Suprapubic skin (tissue), 4 donors: Measurements from ENCODE around the gene CRNN.

Experiments used
- POLR2A ChIP-seq, 2 donors: fragments of 450-650 bp; IDR thresholded peaks; one replicate each; pipeline ENCODE4 v1.6.1; 2017; ENCODE audit warnings: antibody characterized with exemption in 2 of 2, mild to moderate bottlenecking in 2 of 2, moderate library complexity in 2 of 2
- POLR2AphosphoS5 ChIP-seq, 3 donors: sonication (generic); formaldehyde crosslinking; IDR thresholded peaks; one replicate each; pipeline ENCODE4 v1.6.1; 2017; ENCODE audit warnings: antibody characterized with exemption in 3 of 3
- TF ChIP-seq, protein P1 (sequence below), 2 donors: fragments of 200-600 bp in 1 of 2; fragments of 450-650 bp in 1 of 2; sonication (generic) in 1 of 2; IDR thresholded peaks; one replicate each; pipeline ENCODE4 v1.5.1; 2016 to 2019; ENCODE audit warnings: antibody characterized with exemption in 2 of 2, mild to moderate bottlenecking in 1 of 2, moderate library complexity in 1 of 2

DNA sequence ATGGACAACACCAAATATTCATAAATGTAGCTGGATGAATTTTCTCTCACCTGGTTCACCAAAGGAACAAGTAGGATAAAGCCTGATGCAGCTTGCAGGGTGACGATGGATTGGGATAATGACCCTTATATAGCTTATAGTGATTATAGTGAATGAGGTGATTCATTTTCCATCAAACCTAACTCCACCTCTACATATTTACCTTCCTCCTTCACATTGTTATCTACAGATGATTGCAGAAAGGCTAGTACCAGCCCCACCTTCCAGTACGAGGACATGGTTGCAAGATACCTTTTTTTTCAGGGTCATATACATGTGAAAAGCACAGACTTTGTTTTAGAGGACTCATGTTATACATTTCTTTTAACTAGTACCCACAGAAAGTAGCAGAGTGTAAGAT is 54.2 kb downstream of the CRNN start, which contains the start of gene FLG2:
- TF ChIP-seq POLR2A (IDR thresholded peaks at IDR 0.05) (no peak), POLR2AphosphoS5 (IDR thresholded peaks at IDR 0.05) (no peak)
- TF ChIP-seq, protein P1, sequence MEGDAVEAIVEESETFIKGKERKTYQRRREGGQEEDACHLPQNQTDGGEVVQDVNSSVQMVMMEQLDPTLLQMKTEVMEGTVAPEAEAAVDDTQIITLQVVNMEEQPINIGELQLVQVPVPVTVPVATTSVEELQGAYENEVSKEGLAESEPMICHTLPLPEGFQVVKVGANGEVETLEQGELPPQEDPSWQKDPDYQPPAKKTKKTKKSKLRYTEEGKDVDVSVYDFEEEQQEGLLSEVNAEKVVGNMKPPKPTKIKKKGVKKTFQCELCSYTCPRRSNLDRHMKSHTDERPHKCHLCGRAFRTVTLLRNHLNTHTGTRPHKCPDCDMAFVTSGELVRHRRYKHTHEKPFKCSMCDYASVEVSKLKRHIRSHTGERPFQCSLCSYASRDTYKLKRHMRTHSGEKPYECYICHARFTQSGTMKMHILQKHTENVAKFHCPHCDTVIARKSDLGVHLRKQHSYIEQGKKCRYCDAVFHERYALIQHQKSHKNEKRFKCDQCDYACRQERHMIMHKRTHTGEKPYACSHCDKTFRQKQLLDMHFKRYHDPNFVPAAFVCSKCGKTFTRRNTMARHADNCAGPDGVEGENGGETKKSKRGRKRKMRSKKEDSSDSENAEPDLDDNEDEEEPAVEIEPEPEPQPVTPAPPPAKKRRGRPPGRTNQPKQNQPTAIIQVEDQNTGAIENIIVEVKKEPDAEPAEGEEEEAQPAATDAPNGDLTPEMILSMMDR (IDR thresholded peaks at IDR 0.05): no peak
